ENCODE measurements around the gene OCA2.
A peak's percentile ranks its signal among the peaks of the same experiment; 100 is the strongest.

Gene OCA2

GRCh38 chr15:27935328-27935727 lies 163.8 kb downstream of the OCA2 start:
- no peak for DNase-seq

- DNase-seq, result no peak
Observed at GRCh38 chr15:27934782-27935181, 164.3 kb downstream of the OCA2 start.

GRCh38 chr15:27933562-27933961 lies 165.6 kb downstream of the OCA2 start:
- DNase-seq, result peak; percentile 73

GRCh38 chr15:27932600-27932999 lies 166.5 kb downstream of the OCA2 start:
- DNase-seq, result no peak

- DNase-seq, result no peak
Observed at GRCh38 chr15:27928386-27928785, 170.7 kb downstream of the OCA2 start.

- DNase-seq, result no peak
Observed at GRCh38 chr15:27912283-27912682, 186.8 kb downstream of the OCA2 start.

- DNase-seq, result no peak
Observed at GRCh38 chr15:27906802-27907201, 192.3 kb downstream of the OCA2 start.

- DNase-seq, result no peak
Observed at GRCh38 chr15:27903405-27903804, 195.7 kb downstream of the OCA2 start.

- DNase-seq, result no peak
Observed at GRCh38 chr15:27902680-27903385, 196.3 kb downstream of the OCA2 start.

- DNase-seq, result no peak
Observed at GRCh38 chr15:27899583-27900285, 199.4 kb downstream of the OCA2 start.

GRCh38 chr15:27897481-27897880 lies 201.6 kb downstream of the OCA2 start:
- DNase-seq, result no peak

GRCh38 chr15:27894645-27895044 lies 204.5 kb downstream of the OCA2 start:
- no peak for DNase-seq

GRCh38 chr15:27889258-27889657 lies 209.9 kb downstream of the OCA2 start:
- no peak for DNase-seq

GRCh38 chr15:27885201-27885600 lies 213.9 kb downstream of the OCA2 start:
- no peak for DNase-seq

- DNase-seq, result no peak
Observed at GRCh38 chr15:27884726-27885125, 214.4 kb downstream of the OCA2 start.

GRCh38 chr15:27878841-27879240 lies 220.3 kb downstream of the OCA2 start:
- DNase-seq, result no peak

GRCh38 chr15:27873828-27874227 lies 225.3 kb downstream of the OCA2 start:
- no peak for DNase-seq

GRCh38 chr15:27873039-27873438 lies 226.1 kb downstream of the OCA2 start:
- DNase-seq, result no peak

GRCh38 chr15:27872355-27872754 lies 226.8 kb downstream of the OCA2 start:
- no peak for DNase-seq

GRCh38 chr15:27871902-27872260 lies 227.2 kb downstream of the OCA2 start:
- no peak for DNase-seq

- DNase-seq, result no peak
Observed at GRCh38 chr15:27871078-27871901, 227.8 kb downstream of the OCA2 start.

GRCh38 chr15:27870320-27870719 lies 228.8 kb downstream of the OCA2 start:
- no peak for DNase-seq

- no peak for DNase-seq
Observed at GRCh38 chr15:27869697-27870281, 229.3 kb downstream of the OCA2 start.

Data from islet precursor cell (in vitro differentiated cells).